OCI-LY3 (cell line): Measurements from ENCODE around the gene SH3PXD2B.

Experiments used
- CTCF ChIP-seq: fragments of 200-600, 300-600 bp; sonication (generic); IDR thresholded peaks from 2 replicates; pipeline ENCODE4 v1.5.1; 2014; ENCODE audit warnings: antibody characterized with exemption, low read length, low read depth
- EZH2phosphoT487 ChIP-seq: fragments of 200-600 bp; shearing (Covaris generic); IDR thresholded peaks from 2 replicates; pipeline ENCODE4 v1.6.1; 2018; ENCODE audit warnings: antibody characterized with exemption, mixed run types, low read depth

GRCh38 chr5:172377438-172377837 lies 76.9 kb downstream of the SH3PXD2B start:
- TF ChIP-seq CTCF = no peak
- TF ChIP-seq EZH2phosphoT487 = no peak
